ENCODE data around the gene MCF2L. TPM values are rescaled to one million over a fixed set of nuclear protein-coding genes. Genes with fewer than 3 reads are reported as not detected.

The MCF2L gene
- total RNA-seq, 4 donors from 2014 or later: 18.4 to 173 (median 57.6) TPM

GRCh38 chr13:112928972-112929782, 39.8 kb upstream of the MCF2L start:
- no peak for TF ChIP-seq CTCF (IDR thresholded peaks at IDR 0.05; ENCODE audit: low read depth)

- TF ChIP-seq CTCF (IDR thresholded peaks at IDR 0.05; ENCODE audit: low read depth): no peak
Measured at GRCh38 chr13:112929783-112930055, 39.3 kb upstream of the MCF2L start.

GRCh38 chr13:112930192-112930591, 38.8 kb upstream of the MCF2L start:
- TF ChIP-seq CTCF (IDR thresholded peaks at IDR 0.05; ENCODE audit: low read depth): no peak

- TF ChIP-seq CTCF (IDR thresholded peaks at IDR 0.05; ENCODE audit: low read depth): no peak
Measured at GRCh38 chr13:112931028-112931934, 37.7 kb upstream of the MCF2L start.

- TF ChIP-seq CTCF (IDR thresholded peaks at IDR 0.05; ENCODE audit: low read depth): no peak
Measured at GRCh38 chr13:112932971-112933370, 36.0 kb upstream of the MCF2L start.

GRCh38 chr13:112933649-112934048, 35.4 kb upstream of the MCF2L start:
- TF ChIP-seq CTCF (IDR thresholded peaks at IDR 0.05; ENCODE audit: low read depth): no peak

- no peak for TF ChIP-seq CTCF (IDR thresholded peaks at IDR 0.05; ENCODE audit: low read depth)
Measured at GRCh38 chr13:112934078-112934477, 34.9 kb upstream of the MCF2L start.
